ENCODE measurements around the gene HNRNPH3.
A peak's percentile ranks its signal among the peaks of the same experiment; 100 is the strongest.

HNRNPH3 gene

DNA sequence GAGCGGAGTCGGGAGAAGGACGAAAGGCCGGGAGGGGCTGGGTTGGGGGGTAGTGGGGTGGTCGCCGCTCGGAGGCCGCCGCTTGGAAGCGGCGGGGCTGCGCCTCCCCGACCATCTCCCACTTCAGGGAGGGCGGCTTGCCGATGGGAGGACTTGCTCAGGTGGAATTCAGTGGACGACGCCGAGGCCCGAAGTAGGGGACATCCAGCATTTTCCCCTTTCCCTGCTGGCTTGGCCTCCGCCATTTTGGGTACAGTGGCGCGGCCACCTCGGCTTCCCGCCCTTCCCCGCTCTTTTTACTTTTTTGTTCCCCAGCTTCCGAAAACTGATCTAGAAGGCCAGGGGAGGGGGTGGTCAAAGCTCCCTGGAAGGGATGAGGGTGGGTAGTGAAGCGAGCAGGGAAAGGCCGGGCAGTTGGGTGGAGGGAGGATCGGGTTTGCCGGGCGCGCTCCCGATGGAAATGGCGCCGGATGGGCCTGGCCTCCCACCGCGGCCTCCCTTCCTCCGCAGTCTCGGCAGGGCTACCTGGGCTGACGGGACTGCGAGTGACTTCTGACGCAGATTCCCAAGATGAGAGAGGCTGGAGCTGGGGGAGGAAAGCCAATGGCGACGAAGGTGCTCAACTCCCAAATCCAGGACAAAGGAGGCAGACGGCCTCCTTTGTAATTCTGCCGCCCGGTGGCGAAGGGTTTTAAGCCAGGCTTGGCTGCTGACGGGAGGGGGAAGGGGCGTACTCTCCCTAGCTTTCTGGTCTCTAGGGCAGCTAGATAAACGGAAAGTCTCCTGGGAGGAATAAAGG, 594 bp downstream of the HNRNPH3 start, which contains the start of gene PBLD:
PBLD (minus strand) TSS at position 670 of the 799 bp plus-strand sequence. CDS start 26,084 bp downstream, outside the sequence.
- peak; percentile 25 for DNase-seq

DNA sequence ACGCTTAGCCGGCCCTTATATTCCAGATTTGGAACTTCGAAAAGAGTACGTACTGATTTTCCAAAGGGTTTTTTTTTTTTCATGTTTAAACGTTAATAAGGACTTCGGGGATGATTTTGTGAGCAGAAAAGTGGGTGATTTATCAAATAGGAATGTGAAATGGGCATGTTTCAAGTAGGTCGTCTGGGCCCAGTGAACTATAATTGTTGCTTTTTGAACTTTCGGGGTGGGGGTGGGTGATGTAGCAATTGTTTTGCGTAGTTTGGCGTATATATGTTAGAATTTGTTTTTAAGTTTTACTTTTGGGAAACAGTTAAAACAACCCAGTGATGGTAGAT, 1.2 kb downstream of the HNRNPH3 start:
- no peak for DNase-seq

DNA sequence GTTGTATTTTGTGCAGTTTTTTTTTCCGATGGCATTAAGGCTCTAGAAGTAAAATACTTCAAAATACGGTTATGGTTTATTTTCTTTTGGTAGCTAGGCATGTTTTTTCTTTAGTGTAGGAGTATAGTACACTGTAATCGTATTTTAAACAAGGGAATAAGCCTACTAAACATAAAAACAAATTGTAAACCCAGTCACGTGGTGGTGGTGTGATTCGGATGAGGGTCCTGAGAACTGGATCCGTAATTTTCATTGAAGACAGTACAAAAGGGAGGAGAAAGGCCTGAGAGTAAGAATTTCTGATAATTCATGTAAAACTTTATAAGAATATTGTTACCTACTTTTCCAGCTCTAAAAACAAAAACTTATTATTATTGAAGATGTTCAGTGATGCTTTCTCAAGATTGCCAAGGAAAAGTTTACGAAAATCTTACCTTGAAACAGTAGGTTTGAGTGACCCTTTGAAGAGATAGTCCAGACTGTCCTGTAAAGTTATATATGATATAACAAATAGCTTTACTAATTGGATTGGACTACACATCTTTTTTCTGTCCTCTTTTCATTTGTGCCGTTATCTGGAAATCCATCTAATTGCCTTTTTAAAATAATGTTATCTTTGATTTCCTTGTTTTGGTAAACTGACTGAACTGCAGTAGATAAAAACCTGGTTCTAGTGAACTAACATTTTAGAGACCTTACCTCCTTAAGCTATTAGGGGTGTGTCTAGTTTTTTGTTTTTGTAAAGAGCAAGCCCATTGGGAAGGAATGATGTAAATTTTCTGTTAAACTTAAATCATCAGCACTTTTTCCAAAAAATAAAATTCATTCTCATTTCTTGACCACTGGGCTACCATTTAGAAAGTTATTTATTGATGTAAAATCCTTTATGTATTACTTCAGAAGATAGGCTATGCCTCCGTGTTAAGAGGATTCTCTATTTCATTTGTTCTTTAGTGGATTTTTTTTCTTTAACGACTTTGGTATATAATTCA, 1.9 kb downstream of the HNRNPH3 start:
- no peak for DNase-seq

DNA sequence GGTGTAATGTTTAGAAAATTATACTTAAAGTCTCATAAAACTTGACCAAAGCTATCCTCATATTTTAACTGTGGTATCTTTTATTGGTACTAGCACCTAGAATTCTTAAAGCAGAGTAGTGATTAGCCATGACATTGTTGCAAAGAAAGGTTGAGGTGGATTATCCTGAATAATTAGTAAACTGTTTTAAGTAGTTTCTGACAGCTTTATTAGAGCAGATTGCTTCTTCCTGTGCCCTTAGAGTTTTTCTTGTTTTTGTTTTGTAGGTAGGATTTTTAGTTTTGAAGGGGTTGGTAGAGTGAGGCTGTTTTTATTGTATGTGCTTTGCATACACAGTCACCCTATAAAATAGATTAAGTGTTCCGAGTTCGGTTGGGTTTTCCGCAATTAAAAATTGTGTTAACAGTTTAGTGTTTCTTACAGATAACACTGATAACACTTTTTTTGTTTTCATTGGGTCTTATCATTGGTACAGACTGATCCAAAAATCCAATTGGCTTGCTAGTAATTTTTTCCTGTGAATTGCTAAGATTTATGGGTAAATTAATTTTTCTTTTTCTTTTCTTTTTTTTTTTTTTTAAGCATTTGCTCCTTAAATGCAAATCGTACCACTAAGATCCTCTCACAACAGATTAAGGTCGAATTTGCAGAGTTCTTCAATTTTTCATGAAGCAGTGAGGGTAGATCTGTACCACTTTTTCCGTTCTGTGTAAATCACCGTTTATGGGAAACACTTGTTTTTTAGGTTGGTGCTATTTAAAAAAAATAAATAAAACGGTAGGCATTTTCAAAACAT, 3.0 kb downstream of the HNRNPH3 start:
- DNase-seq: no peak

DNA sequence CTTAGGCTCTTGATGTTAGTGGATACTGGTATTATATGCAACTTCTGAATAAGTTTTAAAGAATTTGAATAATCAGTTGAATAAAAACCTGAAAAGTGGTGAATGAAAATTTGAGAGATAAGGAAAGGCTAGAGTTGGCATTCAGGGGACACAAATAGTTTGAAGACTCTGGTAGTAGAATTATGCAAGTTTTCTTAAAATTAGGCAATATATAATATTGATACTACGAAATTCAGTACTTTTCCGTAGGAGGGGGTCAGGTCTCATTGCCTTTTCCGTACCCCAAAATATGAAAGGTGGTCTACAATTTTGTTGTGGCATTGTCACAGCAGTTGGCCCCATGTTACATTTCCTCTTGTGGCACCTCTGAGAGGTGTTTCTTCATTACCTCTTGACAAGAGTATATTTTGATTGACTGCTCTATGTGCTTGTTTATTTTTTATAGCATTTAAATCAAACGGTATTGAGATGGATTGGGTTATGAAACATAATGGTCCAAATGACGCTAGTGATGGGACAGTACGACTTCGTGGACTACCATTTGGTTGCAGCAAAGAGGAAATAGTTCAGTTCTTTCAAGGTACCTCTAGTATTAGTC, 5.0 kb downstream of the HNRNPH3 start:
- DNase-seq: no peak

DNA sequence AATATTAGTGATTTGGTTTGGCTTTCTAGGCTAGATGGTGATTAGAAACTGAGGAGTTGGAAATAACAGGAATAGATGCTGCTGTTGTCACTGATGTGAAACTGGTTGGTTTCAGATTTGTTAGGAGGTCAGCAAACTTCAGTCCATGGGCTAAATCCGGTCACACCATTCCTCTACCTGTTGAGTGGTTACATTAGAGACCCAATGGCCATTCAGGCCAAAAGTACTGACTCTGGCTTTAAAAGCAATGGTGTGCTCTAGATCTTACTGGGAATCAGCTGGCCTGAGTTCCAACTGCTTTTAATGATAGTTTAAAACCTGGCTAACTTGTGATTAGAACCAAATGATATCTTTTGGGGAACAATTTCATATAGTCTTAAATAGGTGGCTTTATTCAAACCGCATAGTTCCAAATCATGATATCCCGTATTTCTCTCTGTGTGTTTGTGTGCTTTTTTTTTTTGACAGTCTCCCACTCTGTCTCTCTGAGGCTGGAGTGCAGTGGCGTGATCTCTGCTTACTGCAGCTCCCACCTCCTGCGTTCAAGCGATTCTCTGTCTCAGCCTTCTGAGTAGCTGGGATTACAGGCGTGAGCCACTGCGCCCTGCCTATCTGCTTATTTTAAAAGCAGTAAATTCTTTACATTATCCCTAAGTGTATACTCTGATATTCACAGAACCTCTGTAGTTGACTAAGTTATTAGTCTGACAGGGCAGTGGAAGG, 8.7 kb downstream of the HNRNPH3 start:
- DNase-seq: no peak

DNA sequence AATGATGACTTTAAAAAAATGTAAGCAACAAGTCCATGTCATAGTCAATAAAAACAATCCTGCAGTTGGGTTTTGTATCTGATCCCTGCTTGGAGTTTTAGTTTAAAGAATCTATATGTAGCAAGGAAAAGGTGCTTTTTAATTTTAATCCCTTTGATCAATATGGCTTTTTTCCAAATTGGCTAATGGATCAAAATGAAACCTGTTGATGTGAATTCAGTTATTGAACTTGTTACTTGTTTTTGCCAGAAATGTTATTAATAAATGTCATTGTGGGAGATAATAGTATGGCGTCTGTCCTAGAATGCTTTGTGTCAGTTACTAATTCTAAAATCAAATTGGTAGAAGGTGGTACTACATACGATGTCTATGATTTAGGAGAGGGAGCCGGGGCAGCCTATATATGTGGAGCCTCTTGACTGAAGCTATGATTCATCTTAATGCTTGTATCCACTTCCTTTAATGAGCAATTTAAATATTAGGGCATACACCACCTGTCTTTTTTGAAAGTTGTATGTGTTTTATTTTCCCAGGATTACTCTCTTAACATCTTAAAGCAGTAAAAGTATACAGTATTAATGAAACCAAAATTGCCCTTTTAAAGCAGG, 11.1 kb downstream of the HNRNPH3 start:
- DNase-seq: no peak

DNA sequence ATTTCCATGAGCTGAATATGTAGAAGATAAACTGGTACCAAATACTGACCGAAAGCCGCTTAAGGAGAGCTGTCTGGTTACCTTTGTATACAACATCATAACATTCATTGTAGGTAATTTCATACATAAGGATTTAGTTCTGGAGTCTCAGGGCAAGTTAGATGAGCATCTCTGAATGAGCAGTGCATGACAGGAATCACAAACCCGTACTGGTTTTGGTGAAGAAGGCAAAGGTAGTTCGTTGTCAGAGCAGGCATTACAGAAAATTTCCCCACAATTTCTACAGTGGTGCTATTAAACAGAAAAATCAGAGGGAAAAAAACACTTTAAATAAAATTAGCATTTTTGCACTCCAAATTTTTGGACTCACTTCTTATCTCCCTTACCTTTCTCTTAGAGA, 13.8 kb downstream of the HNRNPH3 start:
- DNase-seq: no peak

DNA sequence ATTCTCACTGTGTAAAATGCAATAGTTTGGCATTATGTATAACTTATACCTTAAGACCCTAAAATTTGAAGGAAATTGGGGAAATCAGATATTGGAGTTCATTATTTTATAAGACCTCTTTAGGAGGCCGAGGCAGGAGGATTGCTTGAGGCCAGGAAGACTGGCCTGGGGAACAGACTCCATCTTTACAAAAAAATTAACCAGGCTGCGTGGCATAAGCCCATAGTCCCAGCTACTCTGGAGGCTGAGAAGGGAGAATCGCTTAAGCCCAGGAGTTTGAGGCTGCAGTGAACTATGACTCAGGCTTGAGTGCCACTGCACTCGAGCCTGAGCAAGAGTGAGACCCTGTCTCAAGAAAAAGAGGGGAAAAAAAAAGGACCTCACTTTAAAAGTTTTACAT, 14.9 kb downstream of the HNRNPH3 start:
- DNase-seq: no peak

DNA sequence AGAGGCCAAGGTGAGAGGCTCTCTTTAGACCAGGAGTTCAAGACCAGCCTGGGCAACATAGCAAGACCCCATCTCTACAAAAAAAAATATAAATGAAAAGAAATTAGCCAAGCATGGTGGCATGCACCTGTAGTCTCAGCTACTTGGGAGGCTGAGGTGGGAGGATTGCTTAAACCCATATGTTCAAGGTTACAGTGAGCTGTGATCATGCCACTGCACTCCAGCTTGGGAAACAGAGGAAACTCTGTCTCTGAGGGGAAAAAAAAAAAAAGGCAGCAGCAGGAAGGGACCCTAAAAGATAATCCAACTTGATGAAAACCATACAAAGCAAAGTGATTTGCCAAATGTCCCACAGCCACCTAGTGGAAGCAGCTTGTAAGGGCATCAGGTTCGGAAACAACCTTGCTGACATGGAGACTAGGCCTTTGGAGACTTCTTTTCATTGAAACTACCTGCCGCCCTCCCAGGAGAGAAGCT, 16.4 kb downstream of the HNRNPH3 start:
- DNase-seq: no peak

DNA sequence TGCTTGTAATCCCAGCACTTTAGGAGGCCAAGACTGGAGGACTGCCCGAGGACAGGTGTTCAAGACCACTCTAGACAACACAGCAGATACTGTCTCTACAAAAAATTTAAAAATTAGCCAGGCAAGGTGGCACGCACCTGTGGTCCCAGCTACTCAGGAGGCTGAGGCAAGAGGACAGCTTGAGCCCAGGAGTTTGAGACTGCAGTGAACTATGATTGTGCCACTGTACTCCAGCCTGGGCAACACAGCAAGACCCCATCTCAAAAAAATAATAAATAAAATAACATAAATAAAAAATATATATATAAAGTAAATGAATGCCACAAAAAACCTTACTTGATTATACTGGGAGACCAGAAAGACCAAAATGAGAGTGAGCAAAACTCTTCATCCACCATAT, 21.7 kb downstream of the HNRNPH3 start:
- no peak for DNase-seq

DNA sequence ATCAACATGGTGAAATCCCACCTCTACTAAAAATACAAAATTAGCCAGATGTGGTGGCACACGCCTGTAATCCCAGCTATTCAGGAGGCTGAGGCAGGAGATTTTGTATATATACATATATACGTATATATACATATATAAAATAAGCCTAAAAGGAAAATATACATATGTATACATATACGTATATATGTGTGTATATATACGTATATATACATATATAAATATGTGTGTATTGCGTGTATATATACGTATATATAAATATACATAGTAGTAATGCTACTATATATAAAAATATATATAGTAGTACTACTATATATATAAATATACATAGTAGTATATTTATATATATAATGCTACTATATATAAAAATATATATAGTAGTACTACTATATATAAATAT, 27.3 kb downstream of the HNRNPH3 start:
- no peak for DNase-seq

DNA sequence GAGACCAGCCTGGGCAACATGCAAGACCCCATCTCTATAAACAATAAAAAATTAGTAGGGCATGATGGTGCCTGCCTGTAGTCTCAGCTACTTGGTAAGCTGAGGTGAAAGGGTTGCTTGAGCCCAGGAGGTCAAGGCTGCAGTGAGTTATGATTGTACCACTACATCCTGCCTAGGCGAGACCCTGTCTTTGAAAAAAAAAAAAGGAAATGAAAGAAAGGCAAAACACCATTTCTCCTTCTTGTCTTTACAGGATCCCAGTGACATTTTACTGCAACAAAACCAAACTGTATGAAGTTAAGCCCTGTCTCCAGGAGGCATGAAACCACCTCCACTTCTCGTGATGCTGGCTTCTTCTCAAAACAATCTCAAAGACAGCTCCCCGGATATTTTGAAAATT, 30.7 kb downstream of the HNRNPH3 start:
- DNase-seq: no peak

DNA sequence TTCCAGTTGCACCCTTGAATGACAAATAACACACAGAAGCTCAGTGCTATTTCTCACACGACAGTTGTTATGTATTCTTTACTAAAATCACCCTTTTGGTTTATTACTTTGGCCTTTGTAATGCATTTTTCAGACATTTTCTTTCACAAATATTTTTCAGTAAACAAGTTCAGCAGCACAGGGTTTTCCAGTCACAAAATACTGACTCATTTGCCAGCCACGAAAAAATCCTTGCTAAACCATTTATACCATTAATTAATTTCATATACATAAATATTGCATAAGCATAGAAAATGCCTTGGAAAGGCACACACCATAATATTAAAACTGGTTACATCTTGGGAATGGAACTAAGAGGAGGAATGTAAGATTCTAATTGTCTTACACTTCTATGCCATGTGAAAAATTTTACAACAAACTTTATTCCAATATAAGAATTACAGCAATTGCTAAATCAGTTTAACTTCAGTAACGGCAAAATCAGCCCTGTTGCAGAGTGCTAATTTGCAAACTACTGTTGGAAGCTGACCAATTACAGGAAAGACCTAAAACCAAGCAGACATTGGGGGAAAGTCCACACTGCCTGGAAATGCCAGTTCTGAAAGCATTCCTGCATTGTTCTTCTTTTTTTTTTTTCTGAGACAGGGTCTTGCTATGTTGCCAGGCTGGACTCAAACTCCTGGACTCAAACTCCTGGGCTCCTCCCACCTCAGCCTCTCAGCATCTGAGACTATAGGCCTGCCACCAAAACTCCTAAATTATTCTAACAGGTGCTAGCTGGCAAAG, 32.4 kb downstream of the HNRNPH3 start:
- DNase-seq: no peak

DNA sequence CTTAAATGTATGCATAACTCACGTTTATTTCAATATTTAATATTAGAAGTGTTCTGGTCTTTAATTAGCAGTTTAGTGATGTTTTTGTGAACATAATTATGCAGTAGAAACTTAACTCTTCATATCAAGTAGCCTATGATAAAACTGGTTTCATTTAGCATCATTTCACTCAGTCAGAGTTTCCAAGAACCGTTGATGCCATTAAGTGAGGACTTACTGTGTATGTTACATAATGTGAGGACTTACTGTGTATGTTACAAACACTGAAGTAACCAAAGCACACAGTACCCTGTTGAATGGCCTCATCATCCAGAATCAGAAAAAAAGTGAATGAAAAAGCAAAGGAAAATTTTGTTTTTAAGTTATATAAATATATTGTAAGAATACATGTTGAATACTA, 33.7 kb downstream of the HNRNPH3 start:
- no peak for DNase-seq

DNA sequence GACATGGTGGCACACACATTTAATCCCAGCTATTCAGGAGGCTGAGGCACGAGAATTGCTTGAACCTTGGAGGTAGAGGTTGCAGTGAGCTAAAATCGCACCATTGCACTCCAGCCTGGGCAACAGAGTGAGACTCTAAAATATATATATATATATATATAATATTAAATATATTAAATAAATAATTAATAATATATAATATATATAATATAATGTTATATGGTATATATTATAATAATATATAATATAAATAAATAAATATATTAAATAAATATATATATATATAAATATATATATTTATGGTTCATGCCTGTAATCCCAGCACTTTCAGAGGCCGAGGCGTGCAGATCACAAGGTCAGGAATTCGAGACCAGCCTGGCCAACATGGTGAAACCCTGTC, 34.7 kb downstream of the HNRNPH3 start:
- DNase-seq: no peak

DNA sequence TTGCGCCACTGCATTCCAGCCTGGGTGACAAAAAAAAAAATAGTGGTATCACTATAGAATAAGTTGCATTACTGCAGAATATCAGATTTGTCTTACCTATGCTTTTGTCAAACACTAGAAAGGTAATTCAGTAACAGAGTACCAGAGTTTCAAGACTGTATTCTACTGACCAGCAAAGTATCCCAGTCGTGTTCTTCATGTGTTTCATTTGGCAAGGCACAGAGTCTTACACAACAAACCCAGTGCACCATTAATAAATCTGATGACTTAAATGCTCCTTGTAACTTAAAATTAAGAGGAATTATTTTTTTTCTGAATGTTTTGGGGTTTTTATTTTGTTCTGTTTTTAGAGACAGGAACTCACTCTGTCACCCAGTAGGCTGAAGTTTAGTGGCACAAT, 35.3 kb downstream of the HNRNPH3 start:
- no peak for DNase-seq

DNA sequence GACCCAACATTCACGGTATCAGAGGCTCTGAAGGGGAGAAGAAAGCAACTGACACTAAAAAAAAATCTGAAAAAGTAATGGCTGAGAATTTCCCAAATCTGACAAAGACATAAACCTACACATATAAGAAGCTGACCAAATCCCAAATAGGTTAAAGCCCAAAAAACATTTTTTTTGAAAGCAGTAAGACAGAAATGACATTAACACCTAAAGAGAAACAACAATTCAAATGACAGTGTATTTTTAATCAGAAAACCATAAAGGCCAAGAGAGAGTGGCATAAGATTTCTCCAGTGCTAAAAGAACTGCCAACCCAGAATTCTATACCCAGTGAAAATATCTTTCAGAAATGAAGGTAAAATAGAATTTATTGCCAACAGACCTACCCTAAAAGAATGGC, 39.7 kb downstream of the HNRNPH3 start:
- DNase-seq: no peak

DNA sequence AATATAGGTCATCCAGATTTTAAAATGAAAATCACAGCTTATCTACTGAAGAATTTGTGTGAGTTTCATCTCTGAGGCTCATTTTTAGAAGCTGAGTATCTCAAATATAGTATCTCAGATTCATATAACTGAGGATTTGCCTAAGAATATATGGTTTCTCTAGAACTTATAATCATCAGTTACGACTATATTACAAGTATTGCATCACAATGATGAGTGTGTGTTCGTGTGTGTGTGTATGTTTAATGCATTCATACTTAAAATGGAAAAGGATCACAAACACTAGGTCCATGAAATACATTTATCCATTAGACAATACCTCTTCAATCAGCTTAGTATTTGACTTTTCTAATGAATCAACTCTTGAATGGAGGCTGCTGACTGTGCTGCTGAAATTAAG, 53.9 kb downstream of the HNRNPH3 start:
- DNase-seq: no peak
